SK-N-SH (cell line): Measurements from ENCODE around the gene PPP1R15B. TPM values are rescaled to one million over a fixed set of nuclear protein-coding genes. Genes with fewer than 3 reads are reported as not detected.

ENCODE experiments used
- CTCF ChIA-PET: fragments of 300-600, 350-600 bp; formaldehyde crosslinking; extraction: SDS; loops from one replicate; lab custom pipeline; 2021; lab: Yijun Ruan, JAX
- POLR2A ChIA-PET: fragments of 350-600 bp; sonication (Branson Sonifier 250); formaldehyde crosslinking; extraction: SDS; loops from one replicate; lab custom pipeline; 2020; ENCODE audit warnings: antibody characterized with exemption, inconsistent platforms; lab: Yijun Ruan, JAX
- DNase-seq: peaks from one replicate; pipeline ENCODE4 v3.0.0; 2012
- H2AFZ ChIP-seq: fragments of 200-600 bp; sonication (generic); 2 replicates; pipeline ENCODE4 v1.8.1; 2016; ENCODE audit warnings: antibody characterized with exemption, mild to moderate bottlenecking, low read depth
- H3F3A ChIP-seq: fragments of 200-600 bp; sonication (generic); replicated peaks from 2 replicates; pipeline ENCODE3; 2016; ENCODE audit warnings: antibody characterized with exemption, mild to moderate bottlenecking; ENCODE audit not compliant: insufficient read depth
- H3K27ac ChIP-seq, 2 experiments: fragments of 200-500 bp in 1 of 2; fragments of 200-600 bp in 1 of 2; sonication (Bioruptor generic) in 1 of 2; sonication (generic), shearing (Covaris generic) in 1 of 2; 2 replicates each; pipeline versions ENCODE4 v1.5.1 to v1.6.1; 2014 to 2016; ENCODE audit warnings: low read depth in 2 of 2, inconsistent platforms in 1 of 2, low read length in 1 of 2, mild to moderate bottlenecking in 1 of 2, mixed read lengths in 1 of 2
- H3K27me3 ChIP-seq: fragments of 200-600 bp; sonication (generic), shearing (Covaris generic); 2 replicates; pipeline ENCODE4 v1.6.1; 2016; ENCODE audit warnings: mixed run types; ENCODE audit not compliant: insufficient read depth
- H3K36me3 ChIP-seq, 2 experiments: fragments of 200-500 bp in 1 of 2; fragments of 200-600 bp in 1 of 2; sonication (Bioruptor generic) in 1 of 2; sonication (generic) in 1 of 2; replicated peaks in 1 of 2; 2 replicates each; pipeline versions ENCODE3 to v1.5.1; 2014 to 2016; ENCODE audit warnings: low read length in 1 of 2, mild to moderate bottlenecking in 1 of 2; ENCODE audit not compliant: insufficient read depth in 2 of 2, control insufficient read depth in 1 of 2
- H3K4me1 ChIP-seq, 2 experiments: fragments of 200-500 bp in 1 of 2; fragments of 200-600 bp in 1 of 2; sonication (Bioruptor generic) in 1 of 2; sonication (generic), shearing (Covaris generic) in 1 of 2; 2 replicates each; pipeline versions ENCODE4 v1.5.1 to v1.6.1; 2014 to 2016; ENCODE audit warnings: low read depth in 1 of 2, low read length in 1 of 2, mixed run types in 1 of 2; ENCODE audit not compliant: insufficient read depth in 2 of 2, control insufficient read depth in 1 of 2
- H3K4me2 ChIP-seq: fragments of 200-600 bp; sonication (generic), shearing (Covaris generic); 2 replicates; pipeline ENCODE4 v1.6.1; 2017; ENCODE audit warnings: mixed run types
- H3K4me3 ChIP-seq, 2 experiments: fragments of 200-500 bp in 1 of 2; fragments of 200-600 bp in 1 of 2; sonication (Bioruptor generic) in 1 of 2; sonication (generic), shearing (Covaris generic) in 1 of 2; 2 replicates each; pipeline versions ENCODE4 v1.5.1 to v1.8.1; 2014 to 2016; ENCODE audit warnings: low read depth in 2 of 2, inconsistent platforms in 1 of 2, low read length in 1 of 2, mild to moderate bottlenecking in 1 of 2, mixed read lengths in 1 of 2, moderate library complexity in 1 of 2
- H3K79me2 ChIP-seq: fragments of 200-600 bp; sonication (generic); 2 replicates; pipeline ENCODE4 v1.8.1; 2017; ENCODE audit warnings: mild to moderate bottlenecking; ENCODE audit not compliant: insufficient read depth
- H3K9ac ChIP-seq: fragments of 200-600 bp; sonication (generic); 2 replicates; pipeline ENCODE4 v1.6.1; 2017; ENCODE audit warnings: mixed run types
- H3K9me2 ChIP-seq: fragments of 200-600 bp; sonication (generic); 2 replicates; pipeline ENCODE4 v1.6.1; 2017; ENCODE audit warnings: mixed run types
- H3K9me3 ChIP-seq: fragments of 200-600 bp; sonication (generic); 2 replicates; pipeline ENCODE4 v1.6.1; 2017; ENCODE audit warnings: mixed run types, mild to moderate bottlenecking, moderate library complexity
- H4K20me1 ChIP-seq: fragments of 200-600 bp; sonication (generic); 2 replicates; pipeline ENCODE4 v1.6.1; 2017; ENCODE audit warnings: mild to moderate bottlenecking, mixed run types; ENCODE audit not compliant: insufficient read depth
- CTCF ChIP-seq: fragments of 200-600 bp; sonication (generic); IDR thresholded peaks from 2 replicates; pipeline ENCODE4 v1.6.1; 2017; ENCODE audit warnings: antibody characterized with exemption, mild to moderate bottlenecking, moderate library complexity
- ELF1 ChIP-seq: IDR thresholded peaks from 2 replicates; pipeline ENCODE4 v1.4.0; 2012
- FOSL2 ChIP-seq: IDR thresholded peaks from 2 replicates; pipeline ENCODE4 v1.4.0; 2012; ENCODE audit warnings: low read depth, mild to moderate bottlenecking, moderate library complexity, borderline replicate concordance
- FOXJ3 ChIP-seq: sonication (generic); formaldehyde crosslinking; IDR thresholded peaks from 2 replicates; pipeline ENCODE4 v1.5.1; 2020; ENCODE audit warnings: mild to moderate bottlenecking, missing genetic modification reagents
- GABPA ChIP-seq: IDR thresholded peaks from 2 replicates; pipeline ENCODE4 v1.4.0; 2012; ENCODE audit warnings: low read depth, mild to moderate bottlenecking
- JUND ChIP-seq: IDR thresholded peaks from 2 replicates; pipeline ENCODE4 v1.4.0; 2012
- MXI1 ChIP-seq: IDR thresholded peaks from 2 replicates; pipeline ENCODE4 v1.6.1; 2012; ENCODE audit warnings: mild to moderate bottlenecking, low read depth, low read length, improper control_type of control experiment
- NRF1 ChIP-seq: IDR thresholded peaks from 2 replicates; pipeline ENCODE4 v1.6.1; 2012; ENCODE audit warnings: low read depth, mild to moderate bottlenecking, low read length
- POLR2AphosphoS5 ChIP-seq: IDR thresholded peaks from 2 replicates; pipeline ENCODE4 v1.6.1; 2012; ENCODE audit warnings: low read depth, low read length
- RAD21 ChIP-seq: IDR thresholded peaks from 2 replicates; pipeline ENCODE4 v1.6.1; 2012; ENCODE audit warnings: mild to moderate bottlenecking, low read length
- RXRA ChIP-seq: IDR thresholded peaks from 2 replicates; pipeline ENCODE4 v1.4.0; 2012; ENCODE audit warnings: low read depth, mild to moderate bottlenecking, borderline replicate concordance
- SIN3A ChIP-seq: IDR thresholded peaks from 2 replicates; pipeline ENCODE4 v1.6.1; 2012; ENCODE audit warnings: low read depth, mild to moderate bottlenecking, low read length, moderate library complexity, borderline replicate concordance
- SMC3 ChIP-seq: IDR thresholded peaks from 2 replicates; pipeline ENCODE4 v1.6.1; 2012; ENCODE audit warnings: low read depth, low read length, improper control_type of control experiment
- TAF1 ChIP-seq: IDR thresholded peaks from 2 replicates; pipeline ENCODE4 v1.6.1; 2012; ENCODE audit warnings: low read depth, mild to moderate bottlenecking, low read length, moderate library complexity, borderline replicate concordance
- TCF12 ChIP-seq: IDR thresholded peaks from 2 replicates; pipeline ENCODE4 v1.4.0; 2012
- TEAD4 ChIP-seq: IDR thresholded peaks from 2 replicates; pipeline ENCODE4 v1.4.0; 2012; ENCODE audit warnings: mild to moderate bottlenecking, borderline replicate concordance; ENCODE audit not compliant: insufficient read depth
- USF1 ChIP-seq: IDR thresholded peaks from 2 replicates; pipeline ENCODE4 v1.4.0; 2012; ENCODE audit warnings: low read depth, borderline replicate concordance
- USF2 ChIP-seq: fragments of 150-350 bp; IDR thresholded peaks from 2 replicates; pipeline ENCODE4 v1.6.1; 2017; ENCODE audit warnings: antibody characterized with exemption, low read length, low read depth, borderline replicate concordance
- YY1 ChIP-seq: IDR thresholded peaks from 2 replicates; pipeline ENCODE4 v1.4.0; 2012; ENCODE audit warnings: low read depth, mild to moderate bottlenecking
- WGBS: methylation state at CpG from one replicate; pipeline ENCODE4 v1.1.6; 2017; ENCODE audit warnings: low lambda C conversion rate; 5-methylcytosine and 5-hydroxymethylcytosine counted together
- polyA plus RNA-seq, 3 experiments: library from polyadenylated mRNA; depleted of rRNA; stranded (reverse); fragments of >200 nt; gene quantifications; 2 replicates each; pipeline ENCODE4 v1.2.3, GENCODE V29; 2012

PPP1R15B gene
- polyA plus RNA-seq, 1 of the 3 experiments (the other 2 are of a cell fraction): 12.1 TPM

GRCh38 chr1:204435872-204436271 lies 24.3 kb upstream of the PPP1R15B start:
- H3K4me1 ChIP-seq: peaks cover 15 to 22% of the 10 kb centered on the region in 2 experiments
- no peaks in the 10 kb centered on the region for H3K9me2 ChIP-seq
- no peak overlapping the region for H3K4me2 ChIP-seq
- WGBS: 92% methylated on average over 3 of the region's 3 CpGs
- no peak overlapping the region for H3K4me3 ChIP-seq
- H3K9me3 ChIP-seq: no peaks in the 10 kb centered on the region
- H3K36me3 ChIP-seq: peaks cover 0 to 19% of the 10 kb centered on the region in 2 experiments
- POLR2A ChIA-PET: interaction anchor here (1.3 kb wide), 1 partner anchor 80 kb away, joined by 3 read pairs; the partner anchor contains the start of gene MDM4
- TF ChIP-seq TCF12: no peak
- no peak for TF ChIP-seq RAD21
- TF ChIP-seq GABPA: no peak
- no peak for TF ChIP-seq TAF1
- TF ChIP-seq CTCF: no peak
- TF ChIP-seq SMC3: no peak
- TF ChIP-seq FOXJ3 (CRISPR knock-in tag): no peak
- TF ChIP-seq TEAD4: no peak
- no peak for TF ChIP-seq YY1
- no peak for TF ChIP-seq USF2
- TF ChIP-seq MXI1: no peak
- no peak for TF ChIP-seq JUND
- TF ChIP-seq RXRA: no peak
- TF ChIP-seq FOSL2: no peak
- TF ChIP-seq SIN3A: no peak
- TF ChIP-seq ELF1: no peak
- no peak for TF ChIP-seq NRF1
- TF ChIP-seq POLR2AphosphoS5: no peak
- DNase-seq: no peak
- H3K79me2 ChIP-seq: no peaks in the 10 kb centered on the region
- H3K27me3 ChIP-seq: no peaks in the 10 kb centered on the region
- H3K9ac ChIP-seq: no peak overlapping the region
- H2AFZ ChIP-seq: no peak overlapping the region
- no peak overlapping the region for H3K27ac ChIP-seq
- CTCF ChIA-PET: interaction anchor here (9.6 to 35.1 kb wide), 2 partner anchors 11 to 61 kb away, joined by 132 to 1005 read pairs; partner anchors contain the start of gene PIK3C2B
- H4K20me1 ChIP-seq: no peaks in the 10 kb centered on the region
- peaks cover 17% of the 10 kb centered on the region for H3F3A ChIP-seq

GRCh38 chr1:204435381-204435831 lies 23.8 kb upstream of the PPP1R15B start:
- no peak overlapping the region for H3K4me3 ChIP-seq
- no peak overlapping the region for H2AFZ ChIP-seq
- H3K36me3 ChIP-seq: peaks cover 0 to 19% of the 10 kb centered on the region in 2 experiments
- POLR2A ChIA-PET: interaction anchor here (1.3 to 2.4 kb wide), 2 partner anchors 59 to 81 kb away, joined by 3 to 5 read pairs; partner anchors contain the start of genes MDM4 and PIK3C2B
- H4K20me1 ChIP-seq: no peaks in the 10 kb centered on the region
- H3F3A ChIP-seq: peaks cover 17% of the 10 kb centered on the region
- TF ChIP-seq ELF1: no peak
- no peak for TF ChIP-seq USF1
- no peak for TF ChIP-seq MXI1
- no peak for TF ChIP-seq CTCF
- TF ChIP-seq JUND: no peak
- H3K27me3 ChIP-seq: no peaks in the 10 kb centered on the region
- WGBS: 95% methylated on average over 4 of the region's 4 CpGs
- no peaks in the 10 kb centered on the region for H3K9me2 ChIP-seq
- no peak overlapping the region for H3K4me2 ChIP-seq
- H3K27ac ChIP-seq: no peak overlapping the region
- H3K9ac ChIP-seq: no peak overlapping the region
- DNase-seq: no peak
- H3K4me1 ChIP-seq: peaks cover 15 to 22% of the 10 kb centered on the region in 2 experiments
- no peaks in the 10 kb centered on the region for H3K79me2 ChIP-seq
- H3K9me3 ChIP-seq: no peaks in the 10 kb centered on the region
- CTCF ChIA-PET: interaction anchor here (9.6 to 35.1 kb wide), 2 partner anchors 11 to 61 kb away, joined by 132 to 1005 read pairs; partner anchors contain the start of gene PIK3C2B
